Measurements from ENCODE around the gene GNPDA1. TPM values are rescaled to one million over a fixed set of nuclear protein-coding genes. Genes with fewer than 3 reads are reported as not detected.
A peak's percentile ranks its signal among the peaks of the same experiment; 100 is the strongest.
"Not testable (repeated sequence)": the region's sequence is repeated elsewhere in the genome, so short reads cannot be mapped to it uniquely, and the experiment has no call there.

The GNPDA1 gene
- total RNA-seq: 10 to 100 TPM; 55.8 to 56.6 TPM

DNA sequence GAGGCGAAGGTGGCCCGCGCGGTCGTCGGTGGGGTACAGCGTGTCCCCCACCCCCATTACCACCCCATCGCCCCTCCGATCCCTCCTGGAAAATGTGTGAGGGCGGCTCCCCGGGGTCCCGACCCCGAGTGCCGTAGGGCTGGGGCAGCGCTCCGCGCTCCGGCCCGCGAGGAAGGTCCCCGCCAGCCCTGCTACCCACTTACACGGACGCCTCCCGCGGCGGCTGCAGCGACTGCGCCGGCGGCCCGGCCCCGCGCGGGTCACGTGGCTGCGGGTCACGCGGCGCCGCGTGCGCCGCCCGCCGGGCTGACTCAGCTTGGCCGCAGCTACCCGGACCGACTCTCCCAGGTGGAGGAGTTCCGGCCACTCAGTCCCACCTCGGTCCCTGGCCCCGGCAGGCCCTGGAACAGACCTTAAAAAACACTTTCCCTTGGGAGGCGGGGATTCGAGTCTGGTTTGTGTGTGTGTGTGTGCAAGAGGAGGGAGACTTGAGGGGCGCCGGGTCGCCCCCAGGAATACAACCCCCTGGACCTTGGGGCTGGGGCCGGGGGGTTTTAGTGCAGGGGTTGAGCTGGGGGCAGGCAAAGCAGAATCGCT, at the start of gene GNPDA1:
GNPDA1 (minus strand) TSS at position 236 of the 597 bp plus-strand sequence. CDS start 992 bp downstream, outside the sequence.
- ChIA-PET POLR2A (interaction anchor here (1.3 to 7.4 kb wide), 7 partner anchors 12 to 130 kb away, joined by 3 to 103 read pairs (median 6); partner anchors contain the start of genes NDFIP1 and RNF14), CTCF (interaction anchor here (0.6 to 15.1 kb wide), 11 partner anchors 11 to 321 kb away, joined by 3 to 197 read pairs (median 26); partner anchors contain the start of genes NDFIP1 and RNF14)
- H3K4me3 Mint-ChIP-seq: peak within 1 kb of the TSS; percentile 89
- peaks cover 69% of the 10 kb centered on the region for H3K4me1 Mint-ChIP-seq (ENCODE audit: low read depth)
- H3K9me3 Mint-ChIP-seq: no peaks in the 10 kb centered on the region
- peaks cover 21% of the 10 kb centered on the region for H3K36me3 Mint-ChIP-seq
- no peaks in the 10 kb centered on the region for H3K27me3 Mint-ChIP-seq
- intact Hi-C loops (cut with micrococcal nuclease): loop anchor here (1.0 to 10.0 kb wide), 2 partner anchors 132 to 312 kb away; partner anchors contain the start of gene SPRY4
- DNase-seq: peak; percentile 81
- H3K27ac Mint-ChIP-seq: peak within 1 kb of the TSS; percentile 98

DNA sequence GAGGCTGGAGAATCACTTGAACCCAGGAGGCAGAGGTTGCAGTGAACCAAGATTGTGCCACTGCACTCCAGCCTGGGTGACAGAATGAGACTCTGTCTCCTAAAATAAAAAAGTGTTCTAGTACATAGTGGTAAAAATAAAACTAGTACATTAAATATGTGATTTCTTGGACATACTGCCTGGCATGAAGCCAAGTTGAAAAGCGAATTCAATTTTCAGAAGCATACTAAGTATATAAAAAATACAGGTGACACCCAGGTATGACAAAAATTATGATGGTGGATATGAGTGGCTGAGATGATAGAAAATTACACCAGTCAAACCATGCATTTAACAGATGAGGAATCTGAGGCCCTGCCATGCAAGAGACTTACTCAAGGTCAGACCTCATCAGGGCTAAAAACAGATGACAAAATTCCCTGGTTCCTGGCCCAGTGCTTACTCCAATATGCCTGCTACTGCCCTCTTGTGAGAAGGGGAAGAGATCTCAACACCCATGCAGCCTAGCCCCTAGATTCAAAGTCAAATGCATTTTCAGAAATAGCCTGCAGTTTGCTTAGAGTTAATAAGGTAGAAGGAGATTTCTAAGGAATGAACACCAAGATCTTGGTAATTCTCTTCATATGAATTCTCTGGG, 46.6 kb upstream of the GNPDA1 start:
- ChIA-PET CTCF (no interaction called here), POLR2A (interaction anchor here (1.3 kb wide), 1 partner anchor 50 kb away, joined by 3 read pairs; no protein-coding TSS in a partner anchor)
- H3K4me3 Mint-ChIP-seq: no peak overlapping the region
- no peaks in the 10 kb centered on the region for H3K9me3 Mint-ChIP-seq
- H3K36me3 Mint-ChIP-seq: no peaks in the 10 kb centered on the region
- DNase-seq: no peak
- intact Hi-C loops (cut with micrococcal nuclease): no loop called here
- no peaks in the 10 kb centered on the region for H3K27me3 Mint-ChIP-seq
- peaks cover 23% of the 10 kb centered on the region for H3K4me1 Mint-ChIP-seq (ENCODE audit: low read depth)
- H3K27ac Mint-ChIP-seq: no peak overlapping the region

DNA sequence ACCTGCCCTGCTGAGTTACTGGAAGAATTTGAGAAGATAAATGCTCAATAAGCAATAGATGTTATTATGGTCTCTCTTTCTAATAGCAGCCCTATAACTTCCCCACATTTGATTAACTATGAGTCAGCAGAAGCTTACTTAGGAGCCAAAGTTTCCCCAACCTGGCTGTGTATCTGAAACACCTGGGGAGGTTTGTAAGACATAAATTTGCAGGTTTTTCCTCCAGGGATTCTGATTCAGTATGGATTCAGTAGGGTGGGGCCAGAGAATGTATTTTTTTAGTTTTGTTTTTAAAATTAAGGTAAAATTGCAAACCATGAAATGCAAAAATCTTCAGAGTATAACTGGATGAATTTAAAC, 44.9 kb upstream of the GNPDA1 start:
- Mint-ChIP-seq H3K27me3 (no peaks in the 10 kb centered on the region), H3K36me3 (no peaks in the 10 kb centered on the region), H3K27ac (no peak overlapping the region), H3K4me3 (no peak overlapping the region), H3K9me3 (no peaks in the 10 kb centered on the region), H3K4me1 (ENCODE audit: low read depth) (peaks cover 16% of the 10 kb centered on the region)
- ChIA-PET CTCF (no interaction called here), POLR2A (no interaction called here)
- DNase-seq: no peak
- intact Hi-C loops (cut with micrococcal nuclease): no loop called here

DNA sequence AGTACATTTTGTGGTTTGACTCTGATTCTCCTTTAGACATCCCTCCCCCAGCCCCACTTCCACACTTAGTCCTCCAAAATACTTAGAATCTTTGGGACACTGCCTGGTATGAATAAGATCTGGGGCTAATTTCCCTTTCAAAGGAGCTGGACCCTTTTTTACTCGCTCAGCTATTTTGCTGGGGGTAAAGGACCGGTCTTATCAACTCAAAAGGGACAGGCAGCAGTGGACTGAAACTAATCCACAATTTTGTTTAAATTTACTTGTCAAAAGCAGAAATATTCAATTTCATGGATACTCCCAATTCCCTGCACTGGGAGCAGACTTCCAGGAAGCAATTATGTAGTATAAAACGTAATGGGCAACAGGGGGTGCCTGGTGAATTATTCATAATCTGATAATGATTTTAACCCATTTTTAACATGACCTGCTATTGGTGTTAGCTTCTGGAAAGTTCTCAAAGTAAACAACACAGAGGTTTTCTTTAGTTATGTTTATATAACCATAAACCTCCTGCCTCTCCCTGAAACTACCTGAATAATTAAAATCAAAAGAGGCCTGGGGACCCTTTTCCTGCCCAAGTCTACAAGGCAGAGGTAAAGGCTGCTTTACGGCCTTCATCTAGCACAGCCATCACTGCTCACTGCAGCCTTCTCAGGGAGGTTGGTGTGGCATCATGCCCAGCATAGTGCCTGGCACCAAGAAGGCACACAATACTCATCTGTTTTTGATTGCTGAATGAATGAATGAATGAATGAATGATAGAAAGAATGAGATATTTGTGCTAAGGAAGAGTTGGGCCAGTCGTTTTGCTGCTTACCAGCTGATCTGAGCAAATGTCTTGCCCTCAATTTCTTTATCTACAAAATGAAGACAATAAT, 44.2 kb upstream of the GNPDA1 start:
- no peaks in the 10 kb centered on the region for H3K36me3 Mint-ChIP-seq
- peaks cover 16% of the 10 kb centered on the region for H3K4me1 Mint-ChIP-seq (ENCODE audit: low read depth)
- intact Hi-C loops (cut with micrococcal nuclease): no loop called here
- no peak for DNase-seq
- no peaks in the 10 kb centered on the region for H3K9me3 Mint-ChIP-seq
- no peak overlapping the region for H3K27ac Mint-ChIP-seq
- no peaks in the 10 kb centered on the region for H3K27me3 Mint-ChIP-seq
- POLR2A ChIA-PET: no interaction called here
- CTCF ChIA-PET: no interaction called here
- H3K4me3 Mint-ChIP-seq: no peak overlapping the region

DNA sequence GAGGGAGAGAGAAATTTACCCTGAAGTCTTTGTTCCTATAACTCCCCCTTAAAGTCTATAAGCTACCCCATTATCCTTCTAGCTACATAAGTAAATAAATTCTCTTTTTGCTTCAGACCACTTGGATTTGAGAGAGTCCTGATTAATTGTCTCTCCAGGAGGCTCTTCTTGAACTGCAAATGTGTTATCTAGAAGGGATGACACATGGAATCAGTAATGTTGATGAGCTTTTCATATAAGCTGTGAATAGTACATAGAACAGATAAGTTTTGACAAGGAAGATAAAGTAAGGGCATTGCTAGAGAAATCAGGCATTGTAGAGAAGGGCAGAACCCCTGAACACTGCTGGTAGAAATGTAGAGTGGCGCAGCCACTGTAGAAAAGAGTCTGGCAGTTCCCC, 42.5 kb upstream of the GNPDA1 start:
- Mint-ChIP-seq H3K4me1 (ENCODE audit: low read depth) (peaks cover 16% of the 10 kb centered on the region), H3K4me3 (no peak overlapping the region), H3K36me3 (no peaks in the 10 kb centered on the region), H3K9me3 (no peaks in the 10 kb centered on the region), H3K27ac (no peak overlapping the region), H3K27me3 (no peaks in the 10 kb centered on the region)
- no peak for DNase-seq
- ChIA-PET CTCF (interaction anchor here (0.7 to 1.0 kb wide), 2 partner anchors 62 to 64 kb away, joined by 3 to 4 read pairs; no protein-coding TSS in a partner anchor), POLR2A (no interaction called here)
- intact Hi-C loops (cut with micrococcal nuclease): no loop called here

DNA sequence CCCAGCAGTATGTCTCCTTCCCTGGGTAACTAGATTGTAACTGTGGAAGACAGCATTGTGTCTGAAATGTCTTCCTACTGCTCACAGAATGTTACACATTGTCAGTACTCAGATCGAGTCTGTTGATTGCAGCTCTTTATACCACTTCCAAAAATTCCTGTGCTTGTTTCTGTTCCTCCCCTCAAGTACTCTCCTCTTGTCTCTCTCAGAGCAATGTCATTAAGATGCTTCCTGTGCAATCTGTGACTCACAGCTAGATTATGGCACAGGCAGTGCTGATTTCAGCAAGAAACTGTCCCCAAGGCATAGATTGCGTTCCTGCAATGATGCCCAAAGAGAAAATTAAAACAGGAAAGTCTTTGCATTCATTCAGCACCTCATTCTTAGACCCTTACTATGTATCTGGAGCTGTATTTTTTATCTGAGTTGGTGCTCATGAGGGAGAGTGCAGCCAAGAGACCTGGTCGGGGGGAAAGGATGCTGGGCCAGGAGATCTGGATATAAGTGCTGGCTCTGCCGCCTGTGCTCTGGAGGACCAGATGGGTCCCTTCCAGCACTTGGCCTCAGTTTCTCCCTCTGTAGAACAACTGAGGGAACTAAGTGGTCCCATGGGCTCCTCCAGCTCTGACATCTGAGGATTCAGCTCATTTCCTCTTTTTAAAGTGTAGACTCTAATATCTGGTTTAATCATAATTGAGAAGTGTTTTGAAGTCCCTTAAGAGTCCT, 40.8 kb upstream of the GNPDA1 start:
- H3K4me3 Mint-ChIP-seq: no peak overlapping the region
- POLR2A ChIA-PET: interaction anchor here (0.6 kb wide), 1 partner anchor 106 kb away, joined by 3 read pairs; no protein-coding TSS in a partner anchor
- intact Hi-C loops (cut with micrococcal nuclease): no loop called here
- no peaks in the 10 kb centered on the region for H3K9me3 Mint-ChIP-seq
- H3K4me1 Mint-ChIP-seq (ENCODE audit: low read depth): peaks cover 14% of the 10 kb centered on the region
- no peaks in the 10 kb centered on the region for H3K27me3 Mint-ChIP-seq
- H3K36me3 Mint-ChIP-seq: no peaks in the 10 kb centered on the region
- peak; percentile 21 for DNase-seq
- CTCF ChIA-PET: interaction anchor here (0.7 kb wide), 1 partner anchor 68 kb away, joined by 3 read pairs; no protein-coding TSS in a partner anchor
- no peak overlapping the region for H3K27ac Mint-ChIP-seq

DNA sequence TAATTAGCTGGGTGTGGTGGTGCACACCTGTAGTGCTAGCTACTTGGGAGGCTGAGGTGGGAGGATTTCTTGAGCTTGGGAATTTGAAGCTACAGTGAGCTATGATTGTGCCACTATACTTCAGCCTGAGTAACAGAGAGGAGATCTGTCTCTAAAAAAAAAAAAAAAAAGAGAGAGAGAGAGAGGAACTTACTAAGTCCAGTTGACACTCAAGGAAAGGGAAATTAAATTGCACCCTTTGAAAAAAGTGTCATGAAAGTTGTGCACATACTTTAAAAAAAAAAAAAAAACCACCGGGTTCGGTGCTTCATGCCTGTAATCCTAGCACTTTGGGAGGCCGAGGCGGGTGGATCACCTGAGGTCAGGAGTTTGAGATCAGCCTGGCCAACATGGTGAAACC, 39.2 kb upstream of the GNPDA1 start:
- H3K36me3 Mint-ChIP-seq; CTCF ChIA-PET; DNase-seq; H3K27me3 Mint-ChIP-seq; intact Hi-C loops (cut with micrococcal nuclease); H3K4me3 Mint-ChIP-seq; POLR2A ChIA-PET; H3K9me3 Mint-ChIP-seq; H3K4me1 Mint-ChIP-seq (ENCODE audit: low read depth); H3K27ac Mint-ChIP-seq: not testable (repeated sequence)

DNA sequence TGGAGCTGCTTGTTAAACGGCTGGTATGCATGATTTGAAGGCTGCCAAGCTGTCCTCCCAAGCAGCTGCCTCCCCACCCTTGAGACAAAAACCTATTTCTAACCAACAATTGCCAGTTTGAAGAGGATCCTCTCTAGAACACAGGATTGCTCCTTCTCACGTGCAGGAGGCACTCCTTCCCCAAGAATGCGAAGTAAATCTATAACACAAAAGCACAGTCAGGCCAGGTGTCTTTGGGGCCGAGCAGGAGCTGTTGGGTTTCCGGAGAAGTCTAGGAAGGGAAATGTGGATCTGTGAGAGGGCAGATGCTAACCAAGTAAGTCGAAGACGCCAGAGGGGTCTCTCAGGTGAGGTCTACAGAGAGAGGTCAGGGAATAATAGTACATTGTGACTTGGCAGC, 35.4 kb upstream of the GNPDA1 start:
- no peaks in the 10 kb centered on the region for H3K27me3 Mint-ChIP-seq
- H3K4me3 Mint-ChIP-seq: no peak overlapping the region
- no peaks in the 10 kb centered on the region for H3K9me3 Mint-ChIP-seq
- DNase-seq: no peak
- intact Hi-C loops (cut with micrococcal nuclease): no loop called here
- no peak overlapping the region for H3K27ac Mint-ChIP-seq
- ChIA-PET CTCF (interaction anchor here (0.6 to 1.0 kb wide), 2 partner anchors 91 to 95 kb away, joined by 3 read pairs; no protein-coding TSS in a partner anchor), POLR2A (no interaction called here)
- H3K4me1 Mint-ChIP-seq (ENCODE audit: low read depth): peaks cover under 1% of the 10 kb centered on the region
- no peaks in the 10 kb centered on the region for H3K36me3 Mint-ChIP-seq

DNA sequence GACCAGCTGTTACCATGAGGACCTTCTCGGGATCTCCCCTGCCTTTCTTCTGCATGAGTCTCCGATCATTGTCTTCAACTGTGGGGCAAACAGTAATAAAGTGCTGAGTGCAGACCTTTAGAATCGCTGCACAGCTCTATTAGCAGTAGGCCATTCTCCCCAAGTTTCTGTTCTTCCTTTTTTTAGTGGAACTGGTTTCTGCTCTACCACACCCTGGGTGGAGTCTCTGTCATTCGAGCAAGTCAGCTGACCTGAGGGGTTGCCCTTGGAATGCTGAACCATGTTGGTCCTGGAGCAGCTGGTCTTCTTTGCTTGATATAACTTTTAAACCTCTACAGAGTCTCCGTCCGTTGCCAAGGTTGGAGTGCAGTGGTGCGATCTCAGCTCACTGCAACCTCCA, 33.4 kb upstream of the GNPDA1 start:
- ChIA-PET CTCF (no interaction called here), POLR2A (no interaction called here)
- H3K9me3 Mint-ChIP-seq: no peaks in the 10 kb centered on the region
- intact Hi-C loops (cut with micrococcal nuclease): no loop called here
- no peaks in the 10 kb centered on the region for H3K27me3 Mint-ChIP-seq
- no peaks in the 10 kb centered on the region for H3K4me1 Mint-ChIP-seq (ENCODE audit: low read depth)
- no peak overlapping the region for H3K4me3 Mint-ChIP-seq
- no peak overlapping the region for H3K27ac Mint-ChIP-seq
- DNase-seq: no peak
- H3K36me3 Mint-ChIP-seq: no peaks in the 10 kb centered on the region

DNA sequence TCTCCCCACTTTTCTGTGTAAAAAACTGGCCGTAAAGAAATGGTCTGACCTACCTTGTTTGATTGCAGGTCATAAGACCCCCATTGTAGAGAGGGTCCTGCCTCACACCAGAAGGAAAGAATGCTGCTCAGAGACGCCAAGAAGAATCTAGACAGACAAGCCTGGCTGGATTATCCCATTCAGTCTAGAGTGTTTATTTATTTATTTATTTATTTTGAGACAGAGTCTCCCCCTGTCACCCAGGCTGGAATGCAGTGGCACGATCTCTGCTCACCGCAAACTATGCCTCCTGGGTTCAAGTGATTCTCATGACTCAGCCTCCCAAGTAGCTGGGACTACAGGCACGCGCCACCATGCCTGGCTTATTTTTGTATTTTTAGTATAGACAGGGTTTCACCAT, 28.1 kb upstream of the GNPDA1 start:
- POLR2A ChIA-PET: interaction anchor here (0.6 kb wide), 1 partner anchor 343 kb away, joined by 3 read pairs; no protein-coding TSS in a partner anchor
- DNase-seq; H3K36me3 Mint-ChIP-seq; H3K27ac Mint-ChIP-seq; H3K4me3 Mint-ChIP-seq; H3K4me1 Mint-ChIP-seq (ENCODE audit: low read depth); CTCF ChIA-PET; H3K27me3 Mint-ChIP-seq; H3K9me3 Mint-ChIP-seq; intact Hi-C loops (cut with micrococcal nuclease): not testable (repeated sequence)

DNA sequence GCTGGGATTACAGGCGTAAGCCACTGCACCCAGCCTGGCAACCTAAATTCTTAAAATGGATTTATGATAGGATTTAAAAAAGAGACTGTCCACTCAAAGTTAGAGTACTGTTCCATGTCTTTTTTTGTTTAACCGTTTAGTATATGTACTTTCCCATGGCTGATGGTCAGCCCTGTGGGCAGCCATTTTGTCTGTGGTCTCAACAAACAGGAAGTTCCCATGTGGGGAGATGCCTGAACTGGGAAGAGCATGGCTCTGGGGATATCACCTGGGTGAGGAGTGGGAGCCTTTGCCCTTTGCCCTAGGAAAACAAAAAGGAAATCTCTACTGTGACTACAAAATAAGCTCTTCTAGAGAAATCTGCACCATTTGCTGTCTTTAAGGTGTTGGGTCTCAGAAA, 27.5 kb upstream of the GNPDA1 start:
- CTCF ChIA-PET: no interaction called here
- H3K27ac Mint-ChIP-seq: no peak overlapping the region
- intact Hi-C loops (cut with micrococcal nuclease): no loop called here

DNA sequence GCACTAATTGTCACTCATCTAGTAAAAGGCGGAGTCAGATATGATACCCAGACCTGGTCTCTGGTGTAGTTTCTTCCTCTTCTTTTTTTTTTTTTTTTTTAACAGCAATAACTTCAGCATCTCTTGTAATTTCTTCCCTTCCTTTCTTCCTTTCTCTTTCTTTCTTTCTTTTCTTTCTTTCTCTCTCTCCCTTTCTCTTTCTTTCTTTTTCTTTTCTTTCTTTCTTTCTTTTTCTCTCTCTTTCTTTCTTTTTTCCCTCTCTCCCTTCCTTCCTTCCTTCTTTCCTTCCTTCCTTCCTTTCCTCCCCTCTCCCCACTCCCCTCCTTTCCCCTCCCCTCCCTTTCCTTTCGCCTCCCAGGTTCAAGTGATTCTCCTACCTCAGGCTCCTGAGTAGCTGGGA, 25.9 kb upstream of the GNPDA1 start:
- Mint-ChIP-seq H3K9me3 (no peaks in the 10 kb centered on the region), H3K4me3 (no peak overlapping the region), H3K27me3 (no peaks in the 10 kb centered on the region), H3K27ac (no peak overlapping the region), H3K4me1 (ENCODE audit: low read depth) (peaks cover 11% of the 10 kb centered on the region), H3K36me3 (no peaks in the 10 kb centered on the region)
- intact Hi-C loops (cut with micrococcal nuclease): no loop called here
- POLR2A ChIA-PET: no interaction called here
- no peak for DNase-seq
- CTCF ChIA-PET: no interaction called here

More for the DNA sequence above, 27.5 kb upstream of the GNPDA1 start:
- POLR2A ChIA-PET: interaction anchor here (0.6 kb wide), 1 partner anchor 343 kb away, joined by 3 read pairs; no protein-coding TSS in a partner anchor
- Mint-ChIP-seq H3K36me3 (no peaks in the 10 kb centered on the region), H3K9me3 (no peaks in the 10 kb centered on the region), H3K4me3 (no peak overlapping the region), H3K27me3 (no peaks in the 10 kb centered on the region), H3K4me1 (ENCODE audit: low read depth) (no peaks in the 10 kb centered on the region)
- no peak for DNase-seq

Data from activated CD4-positive, alpha-beta memory T cell treated with anti-CD3 and anti-CD28 coated beads for 36 hours (primary cell).